ENCODE results near the gene CD22. TPM values are rescaled to one million over a fixed set of nuclear protein-coding genes. Genes with fewer than 3 reads are reported as not detected.

CD22 gene
- total and polyA plus RNA-seq, 2 of the 8 experiments (the other 6 are each of a cell fraction or from before 2014, with no cell fraction given) = 0.06 to 0.60 TPM

DNA sequence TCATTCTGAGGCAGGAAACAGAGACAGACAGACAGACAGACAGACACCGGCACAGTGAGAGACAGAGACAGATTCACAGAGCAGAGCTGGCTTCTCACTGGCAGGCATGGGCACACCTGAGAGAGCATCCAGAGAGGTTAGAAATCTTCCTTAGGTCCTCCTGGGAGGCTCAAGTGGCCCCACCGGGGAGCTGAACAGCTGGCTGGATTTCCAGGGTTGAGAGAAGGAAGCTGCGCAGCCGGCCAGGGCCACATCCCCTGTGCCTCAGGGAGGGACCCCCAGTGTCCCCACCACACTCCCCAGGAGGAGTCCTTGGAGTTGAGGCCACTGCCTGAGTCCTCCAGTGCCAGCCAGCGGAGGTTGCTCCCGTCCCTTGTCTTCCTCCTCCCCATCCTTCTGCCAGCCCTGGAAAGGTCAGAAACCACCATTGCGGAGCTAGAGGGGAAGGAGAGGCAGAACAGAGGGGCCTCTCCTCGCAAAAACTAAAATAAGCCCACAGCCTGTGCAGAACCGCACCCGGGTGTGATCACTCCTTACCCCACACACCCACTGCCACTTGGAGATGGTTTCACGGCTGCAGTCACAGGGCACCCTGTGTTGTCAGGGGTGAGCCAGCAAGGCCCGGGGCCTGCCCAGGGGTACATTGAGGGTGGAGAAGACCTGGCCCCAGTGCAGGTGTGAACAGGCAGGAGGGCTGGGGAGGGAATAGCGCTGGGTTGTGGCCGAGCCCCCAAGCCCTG lies 33.4 kb downstream of the CD22 start:
- DNase-seq (ENCODE audit: low read depth in 1 of 2, low spot score in 2 of 2) = no peak
- H2AK5ac ChIP-seq (ENCODE audit: low read depth, low read length) = no peak overlapping the region
- no peaks in the 10 kb centered on the region for H3K27me3 ChIP-seq (replicated peaks in 1 of 4; ENCODE audit: control insufficient read depth in 3 of 4, extremely low read depth in 1 of 4, insufficient read depth in 3 of 4, low read length in 3 of 4)
- no peak overlapping the region for H2BK5ac ChIP-seq (ENCODE audit: low read depth, low read length)
- ChIA-PET POLR2A (ENCODE audit: partially characterized antibody) (no interaction called here), CTCF (ENCODE audit: partially characterized antibody) (interaction anchor here (0.6 kb wide), 1 partner anchor 319 kb away, joined by 3 read pairs; no protein-coding TSS in a partner anchor)
- no peaks in the 10 kb centered on the region for H3K79me1 ChIP-seq (ENCODE audit: low read depth, low read length)
- H4K5ac ChIP-seq (ENCODE audit: insufficient read length, low read depth, low read length) = no peak overlapping the region
- no peak overlapping the region for H3K9ac ChIP-seq (replicated peaks in 1 of 4; ENCODE audit: extremely low read depth in 1 of 4, low read depth in 3 of 4, low read length in 3 of 4)
- no peaks in the 10 kb centered on the region for H3K9me3 ChIP-seq (ENCODE audit: insufficient read depth in 2 of 2, low read depth in 1 of 2, low read length in 1 of 2)
- no peak overlapping the region for H2BK12ac ChIP-seq (ENCODE audit: low read depth, low read length)
- H3K23ac ChIP-seq (ENCODE audit: insufficient read length) = no peak overlapping the region
- no peak overlapping the region for H3K18ac ChIP-seq (ENCODE audit: extremely low read depth, low read length)
- TF ChIP-seq SAP30 (IDR thresholded peaks at IDR 0.05; ENCODE audit: insufficient read depth, insufficient replicate concordance, low read length) (no peak), BACH1 (IDR thresholded peaks at IDR 0.05; ENCODE audit: low read length) (no peak), EZH2 (IDR thresholded peaks at IDR 0.05; ENCODE audit: low read depth, low read length, severe bottlenecking) (no peak), TEAD4 (IDR thresholded peaks at IDR 0.05; ENCODE audit: low read depth, low read length) (no peak), CTBP2 (IDR thresholded peaks at IDR 0.05; ENCODE audit: borderline replicate concordance, insufficient read depth, insufficient read length, low read length) (no peak), KDM1A (IDR thresholded peaks at IDR 0.05; ENCODE audit: borderline replicate concordance, low read length) (no peak), CHD2 (IDR thresholded peaks at IDR 0.05; ENCODE audit: low read length) (no peak)
- TF ChIP-seq, protein P1, sequence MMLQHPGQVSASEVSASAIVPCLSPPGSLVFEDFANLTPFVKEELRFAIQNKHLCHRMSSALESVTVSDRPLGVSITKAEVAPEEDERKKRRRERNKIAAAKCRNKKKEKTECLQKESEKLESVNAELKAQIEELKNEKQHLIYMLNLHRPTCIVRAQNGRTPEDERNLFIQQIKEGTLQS (IDR thresholded peaks at IDR 0.05; ENCODE audit: insufficient read depth, low read depth, low read length) = no peak
- TF ChIP-seq, protein P2, sequence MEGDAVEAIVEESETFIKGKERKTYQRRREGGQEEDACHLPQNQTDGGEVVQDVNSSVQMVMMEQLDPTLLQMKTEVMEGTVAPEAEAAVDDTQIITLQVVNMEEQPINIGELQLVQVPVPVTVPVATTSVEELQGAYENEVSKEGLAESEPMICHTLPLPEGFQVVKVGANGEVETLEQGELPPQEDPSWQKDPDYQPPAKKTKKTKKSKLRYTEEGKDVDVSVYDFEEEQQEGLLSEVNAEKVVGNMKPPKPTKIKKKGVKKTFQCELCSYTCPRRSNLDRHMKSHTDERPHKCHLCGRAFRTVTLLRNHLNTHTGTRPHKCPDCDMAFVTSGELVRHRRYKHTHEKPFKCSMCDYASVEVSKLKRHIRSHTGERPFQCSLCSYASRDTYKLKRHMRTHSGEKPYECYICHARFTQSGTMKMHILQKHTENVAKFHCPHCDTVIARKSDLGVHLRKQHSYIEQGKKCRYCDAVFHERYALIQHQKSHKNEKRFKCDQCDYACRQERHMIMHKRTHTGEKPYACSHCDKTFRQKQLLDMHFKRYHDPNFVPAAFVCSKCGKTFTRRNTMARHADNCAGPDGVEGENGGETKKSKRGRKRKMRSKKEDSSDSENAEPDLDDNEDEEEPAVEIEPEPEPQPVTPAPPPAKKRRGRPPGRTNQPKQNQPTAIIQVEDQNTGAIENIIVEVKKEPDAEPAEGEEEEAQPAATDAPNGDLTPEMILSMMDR (IDR thresholded peaks at IDR 0.05; ENCODE audit: control extremely low read depth in 1 of 3, insufficient read depth in 1 of 3, low read depth in 1 of 3, low read length in 3 of 3) = no peak
- H4K8ac ChIP-seq (ENCODE audit: extremely low read depth, insufficient read depth, low read length) = no peak overlapping the region
- no peak for FAIRE-seq
- no peak overlapping the region for H2BK120ac ChIP-seq (replicated peaks; ENCODE audit: low read depth, low read length)
- no peak overlapping the region for H2BK20ac ChIP-seq (ENCODE audit: low read length)
- no peak overlapping the region for H3K27ac ChIP-seq (ENCODE audit: low read depth, low read length)
- H4K20me1 ChIP-seq (replicated peaks in 1 of 2; ENCODE audit: control insufficient read depth in 1 of 2, insufficient read depth in 2 of 2, low read length in 2 of 2) = no peaks in the 10 kb centered on the region
- no peak overlapping the region for H3K4me3 ChIP-seq (ENCODE audit: extremely low read depth in 1 of 4, insufficient read depth in 2 of 4, low read depth in 3 of 4, low read length in 4 of 4)
- H3K36me3 ChIP-seq (ENCODE audit: control insufficient read depth in 2 of 4, insufficient read depth in 4 of 4, low read length in 3 of 4) = no peaks in the 10 kb centered on the region
- H2BK15ac ChIP-seq (ENCODE audit: low read length) = no peak overlapping the region
- H3K23me2 ChIP-seq (ENCODE audit: low read depth, low read length) = no peaks in the 10 kb centered on the region
- no peak overlapping the region for H4K91ac ChIP-seq (replicated peaks; ENCODE audit: insufficient read length, low read length)
- H3K56ac ChIP-seq (replicated peaks; ENCODE audit: insufficient read length, low read depth, low read length) = no peak overlapping the region
- no peaks in the 10 kb centered on the region for H3K4me1 ChIP-seq (replicated peaks in 1 of 4; ENCODE audit: control insufficient read depth in 3 of 4, insufficient read depth in 4 of 4, low read length in 3 of 4)
- WGBS, 2 experiments (ENCODE audit: extremely low coverage in 1 of 2, insufficient coverage in 1 of 2, insufficient read length in 1 of 2, insufficient replicate concordance in 2 of 2, low coverage in 1 of 2, low lambda C conversion rate in 2 of 2, missing lambda C conversion rate in 1 of 2) = 78% methylated on average over 1 of the region's 14 CpGs; no CpG with 5 or more reads in 1 of the 2 experiments
- no peak overlapping the region for H3K4me2 ChIP-seq (ENCODE audit: insufficient read depth in 1 of 2, low read depth in 2 of 2, low read length in 2 of 2)
- H2AFZ ChIP-seq (ENCODE audit: low read length) = no peak overlapping the region
- no peak overlapping the region for H3K4ac ChIP-seq (replicated peaks; ENCODE audit: insufficient read length, low read depth, low read length)
- H3K14ac ChIP-seq (ENCODE audit: insufficient read length) = no peak overlapping the region
- no peaks in the 10 kb centered on the region for H3K79me2 ChIP-seq (ENCODE audit: control insufficient read depth in 1 of 2, insufficient read depth in 2 of 2, low read length in 2 of 2)

All from H1 (cell line).